Neuronal stem cell (in vitro differentiated cells): ENCODE data around the gene PARD3B.

Experiments used
- DNase-seq: peaks from one replicate; pipeline ENCODE4 v3.0.0-alpha.2; 2013; ENCODE audit warnings: low spot score
- H2AFZ ChIP-seq: one replicate; pipeline ENCODE4 v1.6.1; 2013; ENCODE audit warnings: mild to moderate bottlenecking, low read length, inconsistent platforms
- H2AK5ac ChIP-seq: 2 replicates; pipeline ENCODE4 v1.6.1; 2013; ENCODE audit warnings: low read depth, mild to moderate bottlenecking, inconsistent platforms, low read length, moderate library complexity, mixed read lengths
- H2BK120ac ChIP-seq: 2 replicates; pipeline ENCODE4 v1.6.1; 2013; ENCODE audit warnings: low read depth, mild to moderate bottlenecking, inconsistent platforms, low read length, moderate library complexity, mixed read lengths
- H2BK12ac ChIP-seq: one replicate; pipeline ENCODE4 v1.6.1; 2013; ENCODE audit warnings: low read length, inconsistent platforms
- H2BK15ac ChIP-seq: 2 replicates; pipeline ENCODE4 v1.6.1; 2013; ENCODE audit warnings: mild to moderate bottlenecking, low read length, inconsistent platforms, mixed read lengths
- H2BK5ac ChIP-seq: one replicate; pipeline ENCODE4 v1.6.1; 2013; ENCODE audit warnings: inconsistent platforms, mild to moderate bottlenecking, low read length, moderate library complexity
- H3K14ac ChIP-seq: one replicate; pipeline ENCODE4 v1.6.1; 2013; ENCODE audit warnings: low read length, inconsistent platforms
- H3K18ac ChIP-seq: 2 replicates; pipeline ENCODE4 v1.6.1; 2013; ENCODE audit warnings: low read length, inconsistent platforms
- H3K23ac ChIP-seq: 2 replicates; pipeline ENCODE4 v1.6.1; 2013; ENCODE audit warnings: low read depth, mild to moderate bottlenecking, mixed read lengths, low read length, inconsistent platforms; ENCODE audit not compliant: poor library complexity
- H3K27ac ChIP-seq: replicated peaks from 3 replicates; pipeline ENCODE4 v1.5.1; 2013; ENCODE audit warnings: low read length, inconsistent platforms
- H3K27me3 ChIP-seq, 3 experiments: 2 replicates each; pipeline ENCODE4 v1.6.1; 2013; ENCODE audit warnings: low read length in 3 of 3, mild to moderate bottlenecking in 2 of 3, inconsistent platforms in 1 of 3, low read depth in 1 of 3, mixed read lengths in 1 of 3, moderate library complexity in 1 of 3; ENCODE audit not compliant: control insufficient read depth in 3 of 3, insufficient read depth in 3 of 3
- H3K36me3 ChIP-seq, 2 donors: replicated peaks in 1 of 2; 2 replicates each; pipeline ENCODE4 v1.6.1; 2013; ENCODE audit warnings: low read length in 2 of 2; ENCODE audit not compliant: control insufficient read depth in 2 of 2, insufficient read depth in 2 of 2
- H3K4ac ChIP-seq: 2 replicates; pipeline ENCODE4 v1.6.1; 2013; ENCODE audit warnings: inconsistent platforms, mild to moderate bottlenecking, low read length, moderate library complexity
- H3K4me1 ChIP-seq, 2 donors: 1 replicate in 1 of 2; 2 replicates in 1 of 2; pipeline ENCODE4 v1.6.1; 2013; ENCODE audit warnings: low read length in 2 of 2, low read depth in 1 of 2; ENCODE audit not compliant: control insufficient read depth in 2 of 2, insufficient read depth in 1 of 2
- H3K4me2 ChIP-seq: one replicate; pipeline ENCODE4 v1.6.1; 2013; ENCODE audit warnings: mild to moderate bottlenecking, low read length, inconsistent platforms; ENCODE audit not compliant: insufficient read depth, poor library complexity, severe bottlenecking
- H3K4me3 ChIP-seq, 2 donors: 2 replicates each; pipeline ENCODE4 v1.5.1; 2013; ENCODE audit warnings: low read length in 2 of 2, mild to moderate bottlenecking in 2 of 2, inconsistent platforms in 1 of 2, moderate library complexity in 1 of 2
- H3K79me1 ChIP-seq: one replicate; pipeline ENCODE4 v1.6.1; 2013; ENCODE audit warnings: low read depth, mild to moderate bottlenecking, inconsistent platforms, low read length, moderate library complexity
- H3K9ac ChIP-seq: one replicate; pipeline ENCODE4 v1.6.1; 2013; ENCODE audit warnings: mild to moderate bottlenecking, low read depth, low read length, inconsistent platforms; ENCODE audit not compliant: poor library complexity
- H3K9me3 ChIP-seq, 2 donors: replicated peaks in 1 of 2; 2 replicates each; pipeline versions ENCODE3 to v1.6.1; 2013; ENCODE audit warnings: low read length in 2 of 2, mild to moderate bottlenecking in 2 of 2, inconsistent platforms in 1 of 2, low read depth in 1 of 2, mixed read lengths in 1 of 2, moderate library complexity in 1 of 2; ENCODE audit not compliant: control insufficient read depth in 2 of 2, insufficient read depth in 1 of 2
- H4K8ac ChIP-seq: one replicate; pipeline ENCODE4 v1.6.1; 2013; ENCODE audit warnings: low read depth, mild to moderate bottlenecking, inconsistent platforms, low read length, moderate library complexity
- H4K91ac ChIP-seq: one replicate; pipeline ENCODE4 v1.6.1; 2013; ENCODE audit warnings: low read length, low read depth, mild to moderate bottlenecking, inconsistent platforms; ENCODE audit not compliant: poor library complexity
- WGBS, 2 donors: extraction: QIAGEN DNeasy Blood & Tissue Kit; methylation state at CpG; one replicate each; pipeline ENCODE4 v1.1.7; 2013; ENCODE audit warnings: missing lambda C conversion rate in 2 of 2, mixed read lengths in 1 of 2; ENCODE audit not compliant: insufficient read length in 2 of 2, insufficient replicate concordance in 1 of 2; ENCODE audit errors: extremely low coverage in 2 of 2; 5-methylcytosine and 5-hydroxymethylcytosine counted together

PARD3B gene

DNA sequence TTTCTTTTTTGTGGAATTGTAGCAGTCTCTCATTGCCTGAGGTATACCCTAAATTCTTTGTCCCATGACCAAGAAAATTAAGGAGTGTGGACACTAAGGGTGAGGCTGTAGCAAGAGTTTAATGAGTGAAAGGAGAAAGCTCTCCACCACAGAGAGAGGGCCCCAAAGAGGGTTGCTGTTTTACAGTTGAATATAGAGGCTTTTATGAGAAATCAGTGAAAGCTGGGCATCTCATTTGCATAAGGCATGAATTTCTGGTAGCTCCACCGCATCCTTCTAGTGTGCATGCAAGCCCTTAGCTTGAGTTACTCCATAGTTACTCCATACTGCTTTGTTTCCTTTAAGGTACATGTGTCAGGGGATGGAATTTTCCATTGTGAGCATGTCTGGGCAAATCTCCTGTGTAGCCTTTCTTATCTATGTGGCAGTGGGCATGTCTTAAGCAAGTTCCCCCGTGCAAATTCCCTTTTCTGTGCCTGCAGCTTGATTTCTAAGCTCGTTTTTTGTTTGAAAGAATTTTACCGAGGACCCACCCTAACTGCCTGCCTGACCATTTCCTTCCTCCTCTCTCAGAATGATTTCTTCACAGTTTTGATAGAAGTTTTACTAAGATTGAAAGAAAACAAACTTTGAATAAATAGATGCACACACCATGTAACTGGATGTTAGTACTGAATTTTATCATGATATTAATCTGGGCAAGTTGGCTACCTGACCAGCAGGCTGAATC is 218.9 kb downstream of the PARD3B start:
- no peaks in the 10 kb centered on the region for H3K27me3 ChIP-seq
- H4K8ac ChIP-seq: no peak overlapping the region
- DNase-seq: no peak
- H3K79me1 ChIP-seq: no peaks in the 10 kb centered on the region
- H2BK15ac ChIP-seq: no peak overlapping the region
- no peaks in the 10 kb centered on the region for H3K36me3 ChIP-seq
- no peak overlapping the region for H3K4me2 ChIP-seq
- H3K9ac ChIP-seq: no peak overlapping the region
- H2BK120ac ChIP-seq: no peak overlapping the region
- H3K23ac ChIP-seq: no peak overlapping the region
- no peak overlapping the region for H3K4me3 ChIP-seq
- H3K4me1 ChIP-seq: no peaks in the 10 kb centered on the region
- no CpG with 5 or more reads among the region's 4 CpGs for WGBS, 2 donors
- H4K91ac ChIP-seq: no peak overlapping the region
- no peak overlapping the region for H2AFZ ChIP-seq
- no peak overlapping the region for H3K4ac ChIP-seq
- no peak overlapping the region for H2AK5ac ChIP-seq
- H3K14ac ChIP-seq: no peak overlapping the region
- H3K9me3 ChIP-seq: peaks cover 7 to 23% of the 10 kb centered on the region in 2 donors
- no peak overlapping the region for H3K18ac ChIP-seq
- H3K27ac ChIP-seq: no peak overlapping the region
- H2BK5ac ChIP-seq: no peak overlapping the region
- H2BK12ac ChIP-seq: no peak overlapping the region

DNA sequence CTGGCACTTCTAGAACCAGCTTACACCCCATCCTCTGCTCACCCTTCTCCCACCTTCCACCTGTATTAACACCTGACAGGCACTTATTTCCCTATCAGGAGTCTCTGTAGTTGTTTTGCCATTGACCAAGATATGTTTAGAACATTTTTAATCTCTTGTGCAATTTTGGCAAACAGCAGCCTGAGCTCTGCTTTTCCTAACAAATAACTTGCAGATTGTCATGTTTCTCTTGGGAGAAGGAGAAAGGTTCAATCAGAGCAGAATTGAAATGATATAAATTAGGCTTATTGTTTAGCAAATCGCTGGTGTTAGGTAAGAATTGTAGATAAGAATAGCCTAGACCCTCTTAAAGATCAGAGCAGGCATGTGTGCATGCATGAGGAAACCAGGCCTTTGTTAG is 225.5 kb downstream of the PARD3B start:
- Histone ChIP-seq H2AK5ac (no peak overlapping the region), H2BK5ac (no peak overlapping the region), H3K4me1 (peaks cover 0 to 2% of the 10 kb centered on the region in 2 donors), H3K79me1 (no peaks in the 10 kb centered on the region), H2BK15ac (no peak overlapping the region), H3K9me3 (no peaks in the 10 kb centered on the region), H3K9ac (no peak overlapping the region), H4K91ac (no peak overlapping the region), H3K4me2 (no peak overlapping the region), H3K23ac (no peak overlapping the region), H3K27me3 (no peaks in the 10 kb centered on the region), H3K4me3 (no peak overlapping the region), H2AFZ (no peak overlapping the region), H3K27ac (no peak overlapping the region), H4K8ac (no peak overlapping the region), H3K14ac (no peak overlapping the region), H3K36me3 (no peaks in the 10 kb centered on the region), H2BK120ac (no peak overlapping the region), H2BK12ac (no peak overlapping the region), H3K4ac (no peak overlapping the region), H3K18ac (no peak overlapping the region)
- no peak for DNase-seq
- WGBS, 2 donors: no CpG with 5 or more reads among the region's 1 CpG

GRCh38 chr2:204771721-204772120 is 226.4 kb downstream of the PARD3B start:
- no peak overlapping the region for H2BK120ac ChIP-seq
- H3K14ac ChIP-seq: no peak overlapping the region
- H3K18ac ChIP-seq: no peak overlapping the region
- H3K9me3 ChIP-seq: no peaks in the 10 kb centered on the region
- H2BK12ac ChIP-seq: no peak overlapping the region
- no peak overlapping the region for H3K9ac ChIP-seq
- no peak overlapping the region for H4K8ac ChIP-seq
- no peak overlapping the region for H2BK15ac ChIP-seq
- no peak overlapping the region for H3K4me2 ChIP-seq
- H2AK5ac ChIP-seq: no peak overlapping the region
- no peaks in the 10 kb centered on the region for H3K36me3 ChIP-seq
- no peak overlapping the region for H2AFZ ChIP-seq
- H3K23ac ChIP-seq: no peak overlapping the region
- H3K4ac ChIP-seq: no peak overlapping the region
- H2BK5ac ChIP-seq: no peak overlapping the region
- H3K27me3 ChIP-seq: no peaks in the 10 kb centered on the region
- peaks cover 0 to 2% of the 10 kb centered on the region in 2 donors for H3K4me1 ChIP-seq
- no peak overlapping the region for H3K27ac ChIP-seq
- no peak for DNase-seq
- no peaks in the 10 kb centered on the region for H3K79me1 ChIP-seq
- no peak overlapping the region for H4K91ac ChIP-seq
- H3K4me3 ChIP-seq: no peak overlapping the region

GRCh38 chr2:204772546-204772945 is 227.3 kb downstream of the PARD3B start:
- Histone ChIP-seq H3K36me3 (no peaks in the 10 kb centered on the region), H3K9ac (no peak overlapping the region), H3K18ac (no peak overlapping the region), H3K4me1 (peaks cover 0 to 2% of the 10 kb centered on the region in 2 donors), H3K27ac (no peak overlapping the region), H2AFZ (no peak overlapping the region), H2AK5ac (no peak overlapping the region), H3K9me3 (no peaks in the 10 kb centered on the region), H3K23ac (no peak overlapping the region), H2BK15ac (no peak overlapping the region), H3K4ac (no peak overlapping the region), H3K14ac (no peak overlapping the region), H3K4me3 (no peak overlapping the region), H3K27me3 (no peaks in the 10 kb centered on the region), H2BK120ac (no peak overlapping the region), H2BK12ac (no peak overlapping the region), H3K79me1 (no peaks in the 10 kb centered on the region), H4K91ac (no peak overlapping the region), H4K8ac (no peak overlapping the region), H2BK5ac (no peak overlapping the region), H3K4me2 (no peak overlapping the region)
- DNase-seq: no peak
- WGBS, 2 donors: no CpG with 5 or more reads among the region's 1 CpG
